HG02798 (cell line): ENCODE measurements around the gene SYT13.

Source experiments
- ATAC-seq: cut with Tn5 transposase; IDR thresholded peaks from one replicate; pipeline ENCODE4 v1.9.1; 2021; ENCODE audit warnings: mild to moderate bottlenecking; ENCODE audit not compliant: unreplicated experiment, poor library complexity

Gene SYT13

DNA sequence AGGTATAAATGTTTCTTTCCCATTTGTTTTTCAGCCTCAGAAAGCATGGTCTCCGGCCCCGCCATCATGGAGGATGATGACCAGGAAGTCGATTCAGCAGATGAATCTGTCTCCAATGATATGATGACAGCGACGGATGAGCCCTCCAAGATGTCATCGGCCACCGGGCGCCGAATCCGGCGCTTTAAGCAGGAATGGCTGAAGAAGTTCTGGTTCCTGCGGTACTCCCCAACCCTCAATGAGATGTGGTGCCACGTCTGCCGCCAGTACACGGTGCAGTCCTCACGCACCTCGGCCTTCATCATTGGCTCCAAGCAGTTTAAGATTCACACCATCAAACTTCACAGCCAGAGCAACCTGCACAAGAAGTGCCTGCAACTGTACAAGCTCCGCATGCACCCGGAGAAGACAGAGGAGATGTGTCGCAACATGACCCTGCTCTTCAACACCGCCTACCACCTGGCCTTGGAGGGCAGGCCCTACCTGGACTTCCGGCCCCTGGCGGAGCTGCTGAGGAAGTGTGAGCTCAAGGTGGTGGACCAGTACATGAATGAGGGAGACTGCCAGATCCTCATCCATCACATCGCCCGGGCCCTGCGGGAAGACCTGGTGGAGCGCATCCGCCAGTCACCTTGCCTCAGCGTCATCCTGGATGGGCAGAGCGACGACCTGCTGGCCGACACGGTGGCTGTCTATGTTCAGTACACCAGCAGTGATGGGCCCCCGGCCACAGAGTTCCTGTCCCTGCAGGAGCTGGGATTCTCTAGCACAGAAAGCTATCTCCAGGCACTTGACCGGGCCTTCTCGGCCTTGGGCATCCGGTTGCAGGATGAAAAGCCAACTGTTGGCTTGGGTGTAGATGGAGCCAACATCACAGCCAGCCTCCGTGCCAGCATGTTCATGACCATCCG lies 59.9 kb downstream of the SYT13 start:
- ATAC-seq, result no peak

DNA sequence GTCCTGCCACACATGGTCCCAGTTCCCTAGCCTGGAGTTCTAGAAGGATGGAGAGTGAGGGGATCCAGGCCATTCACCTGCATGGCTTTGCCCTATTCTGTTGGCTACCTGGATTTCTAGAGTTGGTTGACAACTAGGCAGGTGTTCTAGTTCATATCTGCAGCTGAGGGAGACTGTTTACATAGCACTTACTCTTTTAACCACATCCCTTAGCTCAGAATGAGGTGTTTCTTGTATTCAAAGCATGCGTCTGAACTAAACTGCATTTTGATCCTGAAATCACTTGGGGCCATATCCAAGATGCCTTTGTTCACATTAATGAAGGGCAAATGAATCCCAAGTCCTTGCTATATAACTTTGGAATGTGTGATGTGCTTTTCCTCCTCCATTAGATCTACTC lies 60.9 kb downstream of the SYT13 start:
- no peak for ATAC-seq

DNA sequence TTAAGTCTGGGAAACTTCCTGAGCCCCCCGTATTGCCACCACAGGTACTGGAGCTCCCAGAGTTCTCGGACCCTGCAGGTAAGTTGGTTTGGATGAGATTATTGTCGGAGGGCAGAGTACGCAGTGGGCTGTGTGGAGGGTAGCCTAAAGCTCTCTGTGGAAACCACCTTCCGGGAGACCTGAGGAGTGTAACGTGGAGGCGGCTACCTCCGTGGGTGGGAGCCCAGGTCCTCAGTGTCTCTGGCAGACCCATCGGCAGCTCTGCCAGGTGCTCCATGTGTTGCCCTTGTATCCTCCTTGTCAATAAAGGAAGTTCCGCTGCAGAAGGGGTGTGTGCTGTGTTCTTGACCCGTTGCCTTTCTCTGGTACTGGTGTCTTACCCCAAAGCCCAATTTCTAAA lies 61.4 kb downstream of the SYT13 start:
- no peak for ATAC-seq

DNA sequence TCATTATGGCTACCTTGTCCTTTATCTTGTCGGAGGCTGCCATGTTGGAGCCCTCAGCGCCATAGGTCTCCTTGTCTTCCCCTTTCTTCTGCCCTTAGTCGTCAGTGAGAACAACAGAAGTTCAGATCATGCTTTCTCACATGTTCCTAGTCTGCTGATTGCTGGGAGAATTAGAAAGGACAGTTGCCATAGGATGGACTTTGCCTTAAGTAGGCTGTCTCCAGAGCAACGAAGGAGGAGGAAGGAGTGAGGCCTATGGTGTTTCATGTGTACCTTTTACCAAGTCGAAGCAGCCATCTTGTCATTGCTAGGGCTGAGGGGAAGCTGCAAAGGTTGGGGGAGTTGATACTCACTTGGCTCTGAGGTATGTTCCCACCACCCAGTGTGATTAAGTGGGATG lies 62.6 kb downstream of the SYT13 start:
- ATAC-seq, result no peak

DNA sequence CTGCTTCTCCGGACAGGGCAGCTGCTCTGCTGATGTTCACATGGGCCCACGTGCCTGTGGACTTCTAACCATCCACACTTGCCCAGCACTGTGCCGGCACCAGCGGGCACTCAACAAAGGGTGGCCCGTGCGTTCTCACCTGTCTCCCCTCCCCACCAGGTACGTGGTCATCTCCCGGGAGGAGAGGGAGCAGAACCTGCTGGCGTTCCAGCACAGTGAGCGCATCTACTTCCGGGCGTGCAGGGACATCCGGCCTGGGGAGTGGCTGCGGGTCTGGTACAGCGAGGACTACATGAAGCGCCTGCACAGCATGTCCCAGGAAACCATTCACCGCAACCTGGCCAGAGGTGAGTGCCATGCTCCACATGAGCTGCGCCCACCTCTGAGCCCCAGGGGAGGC lies 66.7 kb downstream of the SYT13 start:
- no peak for ATAC-seq

DNA sequence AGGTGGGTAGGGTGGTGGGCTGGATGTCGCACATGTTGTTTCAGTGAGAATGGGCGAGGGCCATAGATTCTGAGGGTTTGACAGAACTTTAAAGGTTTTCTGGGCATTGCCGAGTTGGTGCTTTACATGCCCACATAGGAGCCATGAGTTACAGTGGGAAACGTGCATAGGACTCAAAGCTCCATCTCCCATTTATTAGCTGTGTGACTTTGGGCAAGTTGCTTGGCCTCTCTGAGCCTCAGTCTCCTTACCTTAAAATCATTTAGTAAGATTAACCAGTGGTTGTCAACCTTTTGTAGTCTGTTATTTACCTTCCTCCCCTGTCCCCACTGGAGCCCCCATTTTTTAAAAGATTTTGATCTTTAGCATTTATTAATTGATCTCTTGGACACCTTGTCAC lies 67.4 kb downstream of the SYT13 start:
- no peak for ATAC-seq

DNA sequence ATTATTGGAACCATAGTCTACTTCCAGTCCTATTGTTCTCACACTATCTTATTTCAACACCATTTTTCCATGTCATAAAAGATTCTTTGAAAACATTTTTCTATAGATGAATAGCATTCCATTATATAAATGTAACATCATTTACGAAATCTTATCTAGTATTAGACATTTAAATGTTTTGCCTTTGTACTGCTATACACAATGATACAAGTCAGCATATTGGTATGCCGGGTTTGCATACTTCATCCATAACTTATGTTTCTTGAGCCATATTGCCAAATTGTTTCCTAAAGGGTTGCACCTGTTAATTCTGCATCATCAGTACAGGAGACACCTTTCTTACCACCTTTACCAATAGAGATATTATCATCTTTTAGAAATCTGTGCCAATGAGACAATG lies 68.2 kb downstream of the SYT13 start:
- no peak for ATAC-seq

DNA sequence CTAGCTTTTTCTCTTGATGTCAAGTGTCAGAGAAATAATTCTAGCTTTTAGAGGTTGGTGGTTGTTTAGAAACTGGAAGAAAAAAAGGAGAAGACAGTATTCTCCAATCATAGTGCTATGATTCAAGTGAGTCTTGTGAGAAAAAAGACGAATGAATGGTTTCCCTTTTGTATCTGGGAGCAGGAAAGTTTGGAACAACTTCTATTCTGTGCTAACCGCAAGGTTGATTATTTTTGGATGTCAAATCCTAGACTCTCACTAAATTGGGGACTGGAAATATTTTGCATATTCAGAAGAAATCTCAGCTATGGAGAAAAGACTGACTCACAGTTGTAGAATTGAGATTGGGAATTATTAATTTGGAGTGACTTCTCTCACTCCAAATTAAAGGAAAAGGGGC lies 69.2 kb downstream of the SYT13 start:
- ATAC-seq, result no peak

DNA sequence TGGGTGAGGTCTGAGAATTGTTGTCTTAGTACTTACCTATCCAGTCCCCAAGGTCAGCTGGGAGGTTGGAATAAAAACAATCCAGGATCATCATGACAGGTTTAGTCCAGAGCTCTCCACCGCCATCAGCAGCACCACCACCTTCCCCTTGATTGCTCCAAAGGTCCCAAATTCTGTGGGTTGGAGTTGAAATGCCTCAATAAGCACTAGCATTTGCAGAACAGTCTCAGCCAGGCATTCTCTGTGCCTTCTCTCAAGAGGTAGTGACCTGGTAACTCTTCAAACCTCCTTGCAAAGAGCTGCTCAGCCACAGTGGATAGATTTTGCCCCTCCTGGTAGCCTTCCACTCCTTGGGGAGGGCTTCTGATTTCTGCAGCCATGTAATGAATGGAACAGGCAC lies 70.1 kb downstream of the SYT13 start:
- ATAC-seq, result no peak

DNA sequence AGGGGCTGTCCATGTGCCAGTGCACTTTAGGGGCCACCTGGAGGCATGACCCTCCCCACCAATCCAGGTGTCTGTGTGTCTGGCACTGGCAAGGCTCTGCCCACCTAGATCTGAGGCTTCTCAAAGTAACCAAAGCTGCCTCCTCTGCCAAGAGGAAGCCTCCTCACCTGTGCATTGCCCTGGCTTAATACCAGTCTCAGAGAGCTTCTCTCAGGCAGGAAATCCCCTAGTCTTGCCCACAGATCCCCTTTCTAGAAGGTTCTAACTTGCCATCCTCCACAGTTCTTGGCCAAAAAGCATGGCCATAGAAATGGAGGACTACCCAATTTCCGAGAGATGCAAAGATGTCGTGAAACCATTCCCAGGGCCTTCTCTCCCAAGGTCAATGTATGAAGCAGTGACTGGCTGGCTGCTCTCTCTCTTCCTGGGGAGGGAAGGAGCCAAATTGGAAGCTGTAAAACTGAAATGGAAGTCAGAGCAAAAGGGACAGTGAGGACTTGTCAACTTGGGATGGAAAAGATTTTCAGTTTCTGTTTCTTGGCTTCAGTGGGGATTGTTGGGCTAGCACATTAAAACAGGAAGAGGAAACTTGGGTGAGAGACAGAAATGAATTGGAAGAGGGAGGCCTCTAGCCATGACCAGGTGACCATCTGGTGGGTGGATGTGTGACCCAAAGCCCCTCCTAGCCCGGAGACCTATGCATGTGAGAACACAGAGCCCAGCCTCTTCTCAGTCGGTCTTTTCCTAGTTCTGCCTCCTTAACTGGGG lies 70.9 kb downstream of the SYT13 start:
- no peak for ATAC-seq

DNA sequence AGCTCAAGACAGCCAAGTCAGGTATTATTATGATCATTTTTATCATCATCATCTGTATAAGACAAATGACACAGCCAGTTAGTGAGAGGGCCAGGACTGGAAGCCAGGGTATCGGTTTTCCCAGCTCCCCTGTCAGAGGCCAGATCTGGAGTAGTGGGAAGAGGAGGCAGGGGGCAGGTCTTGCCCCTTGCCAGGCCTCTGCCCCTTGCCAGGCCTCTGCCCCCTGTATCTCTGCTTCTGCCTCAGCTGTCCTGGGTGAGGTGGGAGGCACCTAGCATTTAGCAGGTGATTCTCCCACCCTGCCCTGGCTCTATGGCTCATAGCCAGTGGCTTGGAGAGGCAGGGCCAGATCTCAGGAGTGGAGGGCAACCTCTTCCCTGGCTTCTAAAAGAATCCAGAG lies 72.4 kb downstream of the SYT13 start:
- ATAC-seq, result no peak

DNA sequence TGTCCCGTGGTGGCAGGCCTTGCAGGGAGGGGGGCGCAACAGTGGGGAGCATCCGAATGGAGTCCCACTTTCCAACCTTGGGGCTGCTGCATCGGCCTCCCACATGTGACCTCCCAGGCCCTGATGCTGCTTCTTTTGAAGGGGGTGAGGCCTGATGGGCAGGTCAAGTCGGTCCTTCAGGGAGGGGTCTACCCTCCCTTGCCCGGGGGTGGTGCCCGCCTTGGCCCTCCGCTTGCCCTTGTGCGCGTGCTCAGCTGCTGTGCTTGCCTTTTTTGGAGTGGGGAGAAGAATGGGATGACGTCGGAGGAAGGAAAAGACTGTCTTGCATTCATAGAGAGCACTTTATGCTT lies 72.8 kb downstream of the SYT13 start:
- no peak for ATAC-seq

DNA sequence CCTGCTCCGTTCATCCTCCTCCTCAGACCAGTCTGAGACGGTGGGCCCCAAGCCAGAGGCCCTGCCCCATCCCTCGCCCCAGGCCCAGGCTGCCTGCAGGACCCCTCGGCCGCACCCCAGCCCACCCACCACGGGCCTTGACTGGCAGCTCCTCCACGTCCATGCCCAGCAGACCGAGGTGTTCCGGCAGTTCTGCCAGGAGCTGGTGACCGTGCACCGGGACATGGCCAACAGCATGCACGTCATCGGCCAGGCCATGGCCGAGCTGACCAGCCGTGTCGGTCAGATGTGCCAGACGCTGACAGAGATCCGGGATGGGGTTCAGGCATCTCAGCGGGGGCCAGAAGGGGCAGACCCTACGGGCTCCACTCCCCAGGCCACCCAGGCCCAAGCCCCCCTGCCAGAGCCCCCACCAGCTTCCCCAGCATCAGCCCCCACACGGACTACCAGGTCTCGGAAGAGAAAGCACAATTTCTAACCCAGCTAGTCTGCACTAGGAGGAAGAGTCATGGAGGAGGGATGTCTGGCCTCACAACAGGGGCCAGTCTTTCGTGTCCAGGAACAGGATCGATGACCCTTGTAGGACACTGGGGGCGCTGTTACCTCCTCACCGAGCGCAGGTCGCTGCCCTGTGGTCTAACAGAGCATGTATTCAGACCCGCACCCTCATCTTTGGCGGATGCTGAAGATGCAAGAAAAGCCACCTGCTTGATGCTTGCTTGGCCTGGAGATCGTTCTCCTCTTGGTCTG lies 73.4 kb downstream of the SYT13 start:
- ATAC-seq, result no peak

DNA sequence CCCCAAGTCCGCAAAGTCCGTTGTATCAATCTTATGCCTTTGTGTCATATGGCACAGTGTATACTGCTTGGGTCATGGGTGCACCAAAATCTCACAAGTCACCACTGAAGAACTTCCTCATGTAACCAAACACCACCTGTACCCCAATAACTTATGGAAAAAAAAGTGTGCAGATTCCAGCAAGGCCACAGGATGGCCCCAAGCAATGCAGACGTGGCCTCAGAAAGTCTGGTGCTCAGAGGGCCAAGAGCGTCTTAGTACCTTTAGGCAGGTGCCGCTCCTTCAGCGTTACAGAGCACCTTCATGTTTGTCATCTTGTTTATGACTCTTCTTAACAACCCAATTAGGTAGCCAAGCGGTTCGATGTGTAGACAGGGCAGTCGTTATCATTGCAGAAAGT lies 74.4 kb downstream of the SYT13 start:
- ATAC-seq, result no peak

DNA sequence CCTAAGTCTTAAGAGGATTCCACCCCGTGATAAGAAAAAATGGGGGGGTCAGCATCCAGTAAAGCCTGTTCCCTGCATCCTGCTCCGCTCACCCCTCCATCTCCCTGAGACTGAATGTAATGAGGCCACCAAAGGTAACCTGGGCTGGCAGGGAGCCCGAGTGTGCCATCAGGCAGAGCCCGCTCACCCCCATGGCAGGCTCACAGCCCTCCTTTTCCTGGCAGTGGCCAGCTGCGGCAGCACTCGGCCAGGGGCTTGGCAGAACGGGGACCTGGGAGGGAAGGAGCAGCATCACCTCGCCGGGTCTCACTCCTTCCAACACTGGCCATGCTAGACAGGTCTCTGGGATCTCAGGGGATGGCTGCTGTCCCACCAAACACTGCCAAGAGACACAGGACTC lies 75.3 kb downstream of the SYT13 start:
- no peak for ATAC-seq

DNA sequence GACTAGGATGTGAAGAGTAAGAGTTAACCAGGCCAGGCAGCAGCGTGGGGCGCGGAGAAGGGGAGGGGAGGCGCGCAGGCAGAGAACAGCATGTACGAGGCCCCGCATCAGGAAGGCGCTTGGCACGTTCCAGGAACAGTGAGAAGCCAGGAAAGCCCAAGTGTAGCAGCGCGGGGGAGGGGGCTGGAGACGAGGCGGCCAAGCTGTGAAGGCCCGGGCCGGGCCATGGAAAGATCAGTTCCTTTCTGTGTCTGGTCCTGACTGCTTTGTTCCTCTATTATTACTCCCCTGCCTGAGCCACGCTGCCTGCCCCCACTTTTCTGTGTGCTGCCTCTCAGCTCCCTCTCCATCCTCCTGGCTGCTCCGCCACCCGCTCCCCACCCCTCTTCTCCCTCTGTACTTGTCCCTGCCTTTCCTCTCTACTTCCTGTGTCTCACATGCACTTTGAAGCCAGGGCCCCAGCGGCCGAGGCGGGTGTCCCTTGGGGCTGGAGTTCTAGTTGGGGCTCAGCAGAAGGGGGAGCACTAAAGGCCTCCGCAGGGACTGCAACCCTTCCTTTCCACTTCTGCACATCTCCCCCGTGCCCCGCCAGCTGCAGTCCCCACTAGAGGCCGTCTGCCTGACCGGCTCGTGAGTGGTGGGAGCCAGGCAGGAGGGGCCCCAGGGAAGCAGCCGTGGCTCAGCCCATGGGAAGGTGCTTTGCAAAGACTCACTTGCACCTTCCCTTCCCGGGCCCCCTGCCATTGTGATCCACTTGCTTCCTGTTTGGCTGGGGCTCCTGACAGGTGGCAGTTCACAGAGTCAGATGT lies 76.0 kb downstream of the SYT13 start:
- ATAC-seq, result no peak

DNA sequence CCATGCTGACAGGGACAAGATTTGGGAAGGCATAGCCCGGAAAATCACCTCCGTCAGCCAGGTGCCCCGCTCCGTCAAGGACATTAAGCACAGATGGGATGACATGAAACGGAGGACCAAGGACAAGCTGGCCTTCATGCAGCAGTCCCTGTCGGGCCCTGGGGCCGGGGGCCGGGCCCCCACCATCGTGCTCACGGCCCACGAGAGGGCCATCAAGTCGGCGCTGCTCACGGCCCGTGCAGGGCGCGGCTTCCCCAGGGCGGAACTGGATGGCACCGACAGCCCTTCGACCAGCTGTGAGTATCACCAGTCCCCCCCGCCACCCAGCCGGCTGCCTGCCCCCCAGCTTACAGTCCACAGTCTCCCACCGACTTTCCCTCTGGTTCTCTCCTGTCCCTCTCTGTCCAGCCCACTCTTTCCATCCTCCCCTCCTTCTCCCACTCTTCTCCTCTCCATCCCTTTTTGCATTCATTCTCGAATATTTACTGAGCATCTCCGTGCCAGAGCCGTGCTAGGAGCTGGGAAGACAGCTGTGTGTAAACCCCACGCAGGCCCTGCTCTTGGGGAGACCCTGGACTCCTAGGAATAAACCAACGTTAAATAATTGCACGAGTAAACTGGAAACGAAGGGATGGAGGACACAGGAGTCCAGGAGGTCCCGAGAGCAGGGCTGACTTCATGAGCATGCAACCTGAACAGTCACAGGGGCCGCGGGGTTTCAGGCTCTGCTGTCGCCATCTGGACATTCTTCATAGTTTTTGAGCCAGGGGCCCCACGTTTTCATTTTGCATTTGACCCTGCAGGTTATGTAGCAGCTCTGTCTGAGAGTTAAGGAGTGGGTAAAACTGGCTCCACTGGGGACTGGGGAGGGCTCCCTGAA lies 76.9 kb downstream of the SYT13 start:
- no peak for ATAC-seq

DNA sequence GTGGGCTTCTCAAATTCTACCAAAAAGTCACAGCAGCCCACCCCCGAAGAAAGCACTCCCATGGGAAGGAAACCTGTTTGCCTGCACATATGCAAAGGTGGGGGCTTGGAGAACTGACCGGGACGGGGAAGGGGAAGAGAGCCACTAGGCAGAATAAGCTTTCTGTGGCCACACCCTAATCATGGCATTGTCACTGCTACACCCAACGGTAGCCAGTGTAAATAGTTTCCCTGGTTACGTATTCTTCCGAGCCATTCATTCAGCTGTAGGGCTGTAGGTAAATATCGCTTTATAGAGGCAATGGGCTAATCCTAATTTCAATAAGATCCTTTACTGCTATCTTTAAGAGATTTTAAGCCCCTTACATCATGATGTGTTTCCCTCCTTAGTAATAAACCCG lies 78.0 kb downstream of the SYT13 start:
- no peak for ATAC-seq

DNA sequence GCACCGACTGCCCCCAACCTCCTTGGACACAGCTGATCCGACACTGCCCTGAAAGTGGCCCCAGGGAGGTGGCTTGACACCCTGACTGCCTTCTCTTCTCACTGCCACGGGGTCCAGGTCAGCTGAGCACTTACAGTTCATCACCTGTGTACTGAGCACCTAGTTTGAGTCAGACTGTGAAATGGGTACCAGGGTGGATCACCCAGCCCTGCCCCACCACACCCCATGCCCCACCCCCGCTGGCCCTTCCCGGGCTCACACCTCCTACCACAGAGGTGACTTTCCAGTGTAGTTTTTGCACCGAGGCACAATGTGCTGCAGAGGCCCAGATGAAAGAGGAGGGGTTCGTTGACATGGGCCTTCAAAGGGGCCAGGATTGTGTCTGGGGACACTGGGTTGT lies 80.2 kb downstream of the SYT13 start:
- ATAC-seq, result no peak
